K562 (cell line): ENCODE data around the gene TBXA2R. TPM values are rescaled to one million over a fixed set of nuclear protein-coding genes. Genes with fewer than 3 reads are reported as not detected.

ENCODE experiments used
- BCOR ChIP-seq: fragments of 450-650 bp; IDR thresholded peaks from 2 replicates; pipeline ENCODE4 v1.6.1; 2016
- C11orf30 ChIP-seq: fragments of 450-650 bp; IDR thresholded peaks from 2 replicates; pipeline ENCODE4 v1.6.1; 2016; ENCODE audit warnings: low read depth, mild to moderate bottlenecking
- CBFA2T3 ChIP-seq: fragments of 450-650 bp; IDR thresholded peaks from 2 replicates; pipeline ENCODE4 v1.6.1; 2017
- CC2D1A ChIP-seq: fragments of 450-650 bp; IDR thresholded peaks from 2 replicates; pipeline ENCODE4 v1.6.1; 2017; ENCODE audit warnings: mild to moderate bottlenecking
- FOXO4 ChIP-seq: fragments of 450-650 bp; formaldehyde crosslinking; IDR thresholded peaks from 2 replicates; pipeline ENCODE4 v1.4.0; 2020; ENCODE audit warnings: mild to moderate bottlenecking, moderate library complexity
- HDAC1 ChIP-seq, 2 experiments: fragments of 450-650 bp; IDR thresholded peaks; 2 replicates each; pipeline ENCODE4 v1.6.1; 2016 to 2017; ENCODE audit warnings: inconsistent platforms in 1 of 2, mild to moderate bottlenecking in 1 of 2, moderate library complexity in 1 of 2
- MAFK ChIP-seq: IDR thresholded peaks from 2 replicates; pipeline ENCODE4 v1.6.1; 2011; ENCODE audit warnings: low read length, improper control_type of control experiment
- NR3C1 ChIP-seq: sonication (generic); formaldehyde crosslinking; IDR thresholded peaks from 2 replicates; pipeline ENCODE4 v1.8.1; 2022; ENCODE audit warnings: missing genetic modification reagents
- RBM14 ChIP-seq: fragments of 200-400 bp; formaldehyde crosslinking; IDR thresholded peaks from 2 replicates; pipeline ENCODE4 v1.6.1; 2018; ENCODE audit warnings: low read depth, mild to moderate bottlenecking, low read length, moderate library complexity, borderline replicate concordance; ENCODE audit not compliant: insufficient read depth
- RHOXF2B ChIP-seq: fragments of 250-450 bp; sonication (Bioruptor Pico); conservative IDR thresholded peaks from 2 replicates; pipeline ENCODE4 v1.5.1; 2021
- RNF219 ChIP-seq: fragments of 250-450 bp; sonication (Bioruptor Pico); IDR thresholded peaks from 2 replicates; pipeline ENCODE4 v1.5.0; 2022; ENCODE audit warnings: mild to moderate bottlenecking
- SP1 ChIP-seq: sonication (generic); formaldehyde crosslinking; IDR thresholded peaks from 2 replicates; pipeline ENCODE4 v1.8.1; 2022; ENCODE audit warnings: mild to moderate bottlenecking, missing genetic modification reagents
- SUPT5H ChIP-seq: fragments of 450-650 bp; IDR thresholded peaks from 2 replicates; pipeline ENCODE4 v1.6.1; 2016
- TBL1XR1 ChIP-seq, 2 experiments: IDR thresholded peaks; 2 replicates each; pipeline ENCODE4 v1.6.1; 2012; ENCODE audit warnings: improper control_type of control experiment in 2 of 2, low read length in 2 of 2, mild to moderate bottlenecking in 1 of 2
- TCF15 ChIP-seq: fragments of 250-450 bp; sonication (Bioruptor Pico); IDR thresholded peaks from 2 replicates; pipeline ENCODE4 v1.8.0; 2022; ENCODE audit warnings: moderate library complexity, mild to moderate bottlenecking, inconsistent platforms
- ZBTB5 ChIP-seq: fragments of 450-650 bp; IDR thresholded peaks from 2 replicates; pipeline ENCODE4 v1.6.1; 2017; ENCODE audit warnings: antibody characterized with exemption
- ZKSCAN1 ChIP-seq: fragments of 150-350 bp; IDR thresholded peaks from 2 replicates; pipeline ENCODE4 v1.6.1; 2016; ENCODE audit warnings: low read depth, low read length
- ZKSCAN3 ChIP-seq: fragments of 250-450 bp; sonication (Bioruptor Pico); IDR thresholded peaks from 2 replicates; pipeline ENCODE4 v1.4.0; 2020
- ZNF239 ChIP-seq: fragments of 250-450 bp; sonication (Bioruptor Pico); IDR thresholded peaks from 2 replicates; pipeline ENCODE4 v1.4.0; 2020; ENCODE audit warnings: mild to moderate bottlenecking
- ZNF280B ChIP-seq: fragments of 250-450 bp; sonication (Bioruptor Pico); IDR thresholded peaks from 2 replicates; pipeline ENCODE4 v1.5.1; 2021; ENCODE audit warnings: mild to moderate bottlenecking
- polyA plus RNA-seq, 8 experiments: library from polyadenylated mRNA; depleted of rRNA in 4 of 8; stranded (reverse) in 5 of 8; unstranded in 3 of 8; fragments of >200 nt; fragmentation: Nextera tagmentation in 2 of 8; fragmentation: Illumina TruSeq in 1 of 8; extraction: Ambion mirVana in 2 of 8; extraction: Trizol in 1 of 8; gene quantifications; 2 replicates each; pipeline versions ENCODE4 v1.2.1 to v1.2.3, GENCODE V29; 2011 to 2014; ENCODE audit warnings: inconsistent platforms in 1 of 8, missing spikeins in 1 of 8
- total RNA-seq, 7 experiments: library from RNA; depleted of rRNA in 6 of 7; stranded (reverse); fragments of >200 nt in 6 of 7; fragmentation: Illumina TruSeq in 2 of 7; extraction: Trizol in 2 of 7; gene quantifications; 2 replicates each; pipeline versions ENCODE4 v1.2.1 to v1.2.3, GENCODE V29; 2011 to 2021; ENCODE audit warnings: low replicate concordance in 1 of 7

The TBXA2R gene
- total and polyA plus RNA-seq, 9 of the 15 experiments (the other 6 are each of a cell fraction or from before 2014, with no cell fraction given): 1.5 to 24.0 (median 2.8) TPM

- TF ChIP-seq FOXO4 (CRISPR knock-in tag): no peak
- no peak for TF ChIP-seq RHOXF2B
- TF ChIP-seq ZNF280B: no peak
- TF ChIP-seq RBM14: no peak
- TF ChIP-seq BCOR: peak; percentile 29; the same call in 1 of the 2 replicates
- peak in 1 of 2 experiments; percentile 13; a peak in 1 of 4 replicates for TF ChIP-seq HDAC1 (IDR thresholded peaks at IDR 0.05)
- no peak for TF ChIP-seq ZNF239
- no peak for TF ChIP-seq C11orf30
- TF ChIP-seq SP1 (CRISPR knock-in tag): peak; percentile 54; the same call in 1 of the 2 replicates
- TF ChIP-seq RNF219 (CRISPR knock-in tag): no peak
- peak; percentile 58 for TF ChIP-seq CBFA2T3
- TF ChIP-seq TCF15 (CRISPR knock-in tag): no peak
- no peak for TF ChIP-seq MAFK
- TF ChIP-seq SUPT5H: 0 out of 2 replicates have a peak, but pooled peaks have one; percentile 24
- TF ChIP-seq ZBTB5: peak; percentile 46; the same call in 1 of the 2 replicates
- peak in 1 of 2 experiments; percentile 17; a peak in 1 of 4 replicates for TF ChIP-seq TBL1XR1 (IDR thresholded peaks at IDR 0.05; ENCODE audit: low read length in 2 of 2)
- no peak for TF ChIP-seq CC2D1A
- TF ChIP-seq NR3C1 (CRISPR knock-in tag): 0 out of 2 replicates have a peak, but pooled peaks have one; percentile 7
- no peak for TF ChIP-seq ZKSCAN3 (CRISPR knock-in tag)
- 0 out of 2 replicates have a peak, but pooled peaks have one; percentile 28 for TF ChIP-seq ZKSCAN1
Observed at GRCh38 chr19:3556423-3556977, 50.2 kb downstream of the TBXA2R start (continued).
